Measurements from ENCODE around the gene SENP8. TPM values are rescaled to one million over a fixed set of nuclear protein-coding genes. Genes with fewer than 3 reads are reported as not detected.

The SENP8 gene
- total and polyA plus RNA-seq, 2 of the 13 experiments (the other 11 are each of a cell fraction or from before 2014, with no cell fraction given): 2.7 to 3.0 TPM

DNA sequence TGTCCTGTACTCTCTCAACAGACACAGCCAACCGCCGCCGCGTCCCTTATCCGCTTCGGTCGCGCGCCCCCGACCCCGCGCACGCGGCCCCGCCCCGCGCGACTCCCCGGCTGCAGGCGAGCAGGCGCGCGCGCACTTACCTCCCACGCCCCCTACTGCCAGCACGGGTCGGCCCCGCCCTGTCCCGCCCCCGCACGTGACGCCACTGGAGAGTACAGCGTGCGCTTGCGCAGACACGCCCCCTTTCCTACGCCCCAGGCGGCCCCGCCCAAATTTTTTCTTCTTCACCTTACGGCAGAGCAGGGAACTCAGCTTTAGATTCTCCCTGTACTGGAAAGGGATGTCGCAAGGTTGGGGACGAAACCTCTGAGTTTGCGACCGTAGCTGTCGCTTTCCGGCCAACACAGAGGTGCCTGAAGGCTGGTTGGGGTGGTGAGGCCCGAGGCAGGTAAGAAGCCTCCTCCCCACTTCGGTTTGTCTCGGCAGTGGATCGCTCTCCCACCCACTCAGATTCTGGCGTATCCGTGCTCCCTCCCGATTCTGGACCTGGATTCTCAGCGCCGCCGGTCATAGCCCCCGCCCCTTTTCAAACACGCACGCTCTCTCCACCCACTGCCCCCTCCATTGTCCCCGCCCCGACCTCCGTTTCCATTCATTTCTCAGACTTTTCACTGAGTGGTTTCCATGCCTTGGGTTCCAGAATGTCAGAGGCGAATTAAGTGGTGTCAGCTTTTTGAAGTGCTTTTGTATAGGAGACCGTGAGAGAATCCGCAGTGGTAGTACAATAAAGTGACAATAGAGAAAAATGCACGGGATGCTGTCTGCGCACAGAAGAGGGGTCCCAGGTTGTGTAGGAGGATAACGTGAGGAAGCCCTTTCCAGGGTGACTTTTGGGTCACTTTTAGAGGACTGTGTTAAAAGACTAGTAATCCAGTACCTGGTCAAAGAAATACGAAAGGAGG, at the start of gene SENP8, which contains the start of gene MYO9A (continued):
- no peak for TF ChIP-seq RFX1 (IDR thresholded peaks at IDR 0.05)
- no peak for TF ChIP-seq TSC22D2 (CRISPR knock-in tag; IDR thresholded peaks at IDR 0.05; ENCODE audit: borderline replicate concordance)
- TF ChIP-seq KDM3A (CRISPR knock-in tag; IDR thresholded peaks at IDR 0.05; ENCODE audit: low read depth): no peak
- no peak for TF ChIP-seq ZNF160 (CRISPR knock-in tag; IDR thresholded peaks at IDR 0.05)
- TF ChIP-seq GLI4 (CRISPR knock-in tag; IDR thresholded peaks at IDR 0.05; ENCODE audit: borderline replicate concordance): 0 out of 2 replicates have a peak, but pooled peaks have one; percentile 79
- TF ChIP-seq NKX3-1 (CRISPR knock-in tag; IDR thresholded peaks at IDR 0.05): no peak; the same call in 1 of the 2 replicates
- TF ChIP-seq ZNF776 (CRISPR knock-in tag; IDR thresholded peaks at IDR 0.05): no peak
- no peak; the same call in 1 of the 2 replicates for TF ChIP-seq NFYB (CRISPR knock-in tag; IDR thresholded peaks at IDR 0.05)
- no peak for TF ChIP-seq SMARCC2 (IDR thresholded peaks at IDR 0.05)
- no peak for TF ChIP-seq ZNF207 (IDR thresholded peaks at IDR 0.05; ENCODE audit: borderline replicate concordance)
- no peak for TF ChIP-seq SP2 (CRISPR knock-in tag; IDR thresholded peaks at IDR 0.05)
- TF ChIP-seq ZNF670 (CRISPR knock-in tag; IDR thresholded peaks at IDR 0.05; ENCODE audit: borderline replicate concordance): no peak
- TF ChIP-seq ETV6 (CRISPR knock-in tag; conservative IDR thresholded peaks at IDR 0.05): no peak
- TF ChIP-seq, protein P1, sequence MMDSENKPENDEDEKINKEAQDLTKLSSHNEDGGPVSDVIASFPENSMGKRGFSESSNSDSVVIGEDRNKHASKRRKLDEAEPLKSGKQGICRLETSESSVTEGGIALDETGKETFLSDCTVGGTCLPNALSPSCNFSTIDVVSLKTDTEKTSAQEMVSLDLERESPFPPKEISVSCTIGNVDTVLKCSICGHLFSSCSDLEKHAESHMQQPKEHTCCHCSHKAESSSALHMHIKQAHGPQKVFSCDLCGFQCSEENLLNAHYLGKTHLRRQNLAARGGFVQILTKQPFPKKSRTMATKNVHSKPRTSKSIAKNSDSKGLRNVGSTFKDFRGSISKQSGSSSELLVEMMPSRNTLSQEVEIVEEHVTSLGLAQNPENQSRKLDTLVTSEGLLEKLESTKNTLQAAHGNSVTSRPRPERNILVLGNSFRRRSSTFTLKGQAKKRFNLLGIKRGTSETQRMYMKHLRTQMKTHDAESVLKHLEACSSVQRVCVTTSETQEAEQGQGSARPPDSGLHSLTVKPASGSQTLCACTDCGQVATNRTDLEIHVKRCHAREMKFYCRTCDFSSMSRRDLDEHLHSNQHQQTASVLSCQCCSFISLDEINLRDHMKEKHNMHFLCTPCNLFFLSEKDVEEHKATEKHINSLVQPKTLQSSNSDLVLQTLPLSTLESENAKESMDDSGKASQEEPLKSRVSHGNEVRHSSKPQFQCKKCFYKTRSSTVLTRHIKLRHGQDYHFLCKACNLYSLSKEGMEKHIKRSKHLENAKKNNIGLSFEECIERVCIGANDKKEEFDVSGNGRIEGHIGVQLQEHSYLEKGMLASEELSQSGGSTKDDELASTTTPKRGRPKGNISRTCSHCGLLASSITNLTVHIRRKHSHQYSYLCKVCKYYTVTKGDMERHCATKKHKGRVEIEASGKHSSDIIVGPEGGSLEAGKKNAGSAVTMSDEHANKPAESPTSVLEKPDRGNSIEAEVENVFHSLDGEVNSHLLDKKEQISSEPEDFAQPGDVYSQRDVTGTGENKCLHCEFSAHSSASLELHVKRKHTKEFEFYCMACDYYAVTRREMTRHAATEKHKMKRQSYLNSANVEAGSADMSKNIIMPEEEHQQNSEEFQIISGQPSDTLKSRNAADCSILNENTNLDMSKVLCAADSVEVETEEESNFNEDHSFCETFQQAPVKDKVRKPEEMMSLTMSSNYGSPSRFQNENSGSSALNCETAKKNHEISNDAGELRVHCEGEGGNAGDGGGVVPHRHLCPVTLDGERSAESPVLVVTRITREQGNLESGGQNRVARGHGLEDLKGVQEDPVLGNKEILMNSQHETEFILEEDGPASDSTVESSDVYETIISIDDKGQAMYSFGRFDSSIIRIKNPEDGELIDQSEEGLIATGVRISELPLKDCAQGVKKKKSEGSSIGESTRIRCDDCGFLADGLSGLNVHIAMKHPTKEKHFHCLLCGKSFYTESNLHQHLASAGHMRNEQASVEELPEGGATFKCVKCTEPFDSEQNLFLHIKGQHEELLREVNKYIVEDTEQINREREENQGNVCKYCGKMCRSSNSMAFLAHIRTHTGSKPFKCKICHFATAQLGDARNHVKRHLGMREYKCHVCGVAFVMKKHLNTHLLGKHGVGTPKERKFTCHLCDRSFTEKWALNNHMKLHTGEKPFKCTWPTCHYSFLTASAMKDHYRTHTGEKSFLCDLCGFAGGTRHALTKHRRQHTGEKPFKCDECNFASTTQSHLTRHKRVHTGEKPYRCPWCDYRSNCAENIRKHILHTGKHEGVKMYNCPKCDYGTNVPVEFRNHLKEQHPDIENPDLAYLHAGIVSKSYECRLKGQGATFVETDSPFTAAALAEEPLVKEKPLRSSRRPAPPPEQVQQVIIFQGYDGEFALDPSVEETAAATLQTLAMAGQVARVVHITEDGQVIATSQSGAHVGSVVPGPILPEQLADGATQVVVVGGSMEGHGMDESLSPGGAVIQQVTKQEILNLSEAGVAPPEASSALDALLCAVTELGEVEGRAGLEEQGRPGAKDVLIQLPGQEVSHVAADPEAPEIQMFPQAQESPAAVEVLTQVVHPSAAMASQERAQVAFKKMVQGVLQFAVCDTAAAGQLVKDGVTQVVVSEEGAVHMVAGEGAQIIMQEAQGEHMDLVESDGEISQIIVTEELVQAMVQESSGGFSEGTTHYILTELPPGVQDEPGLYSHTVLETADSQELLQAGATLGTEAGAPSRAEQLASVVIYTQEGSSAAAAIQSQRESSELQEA (CRISPR knock-in tag; IDR thresholded peaks at IDR 0.05; ENCODE audit: not compliant biosample characterization): no peak
- no peak for TF ChIP-seq ZSCAN30 (CRISPR knock-in tag; IDR thresholded peaks at IDR 0.05)
- TF ChIP-seq KAT2B (IDR thresholded peaks at IDR 0.05; ENCODE audit: borderline replicate concordance, low read depth, low read length): no peak
- TF ChIP-seq ZNF788 (CRISPR knock-in tag; IDR thresholded peaks at IDR 0.05; ENCODE audit: borderline replicate concordance): no peak; the same call in 1 of the 2 replicates
- TF ChIP-seq CENPX (CRISPR knock-in tag; IDR thresholded peaks at IDR 0.05): no peak
- TF ChIP-seq ZNF607 (CRISPR knock-in tag; IDR thresholded peaks at IDR 0.05; ENCODE audit: borderline replicate concordance): peak; percentile 17; the same call in 1 of the 2 replicates
- no peak for TF ChIP-seq SNAPC2 (CRISPR knock-in tag; IDR thresholded peaks at IDR 0.05)
- TF ChIP-seq ZNF44 (CRISPR knock-in tag; IDR thresholded peaks at IDR 0.05): no peak
- TF ChIP-seq ZNF572 (CRISPR knock-in tag; IDR thresholded peaks at IDR 0.05): no peak
- no peak; the same call in 1 of the 2 replicates for TF ChIP-seq TMF1 (CRISPR knock-in tag; IDR thresholded peaks at IDR 0.05; ENCODE audit: low read depth)
- no peak for TF ChIP-seq ZNF75D (CRISPR knock-in tag; IDR thresholded peaks at IDR 0.05; ENCODE audit: borderline replicate concordance)

All from HepG2 (cell line).